ENCODE data around the gene SH3D21.

The SH3D21 gene

GRCh38 chr1:36330940-36331339 is 24.8 kb downstream of the SH3D21 start:
- DNase-seq (ENCODE audit: low spot score), result no peak

GRCh38 chr1:36337830-36338229 is 31.7 kb downstream of the SH3D21 start:
- no peak for DNase-seq (ENCODE audit: low spot score)

DNA sequence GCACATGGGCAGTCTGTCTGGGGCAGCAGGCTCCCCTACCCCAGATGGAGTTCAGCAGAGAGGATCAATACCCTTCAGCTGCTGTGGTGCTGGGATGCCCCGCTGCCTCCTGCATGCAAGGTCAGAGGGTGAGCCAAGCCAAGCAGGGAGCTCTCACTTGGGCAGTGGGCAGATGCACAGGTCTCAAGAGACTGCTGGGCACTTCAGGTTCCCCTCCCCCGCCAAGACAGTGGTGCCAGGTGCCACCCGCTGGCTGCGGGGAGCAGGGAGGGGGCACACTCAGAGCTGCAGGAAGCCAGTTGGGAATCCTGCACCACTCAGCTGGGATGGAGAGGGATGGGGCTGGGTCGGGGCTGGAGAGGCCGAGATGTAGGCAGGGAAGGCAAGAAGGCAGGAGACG is 33.0 kb downstream of the SH3D21 start:
- no peak for DNase-seq (ENCODE audit: low spot score)

DNA sequence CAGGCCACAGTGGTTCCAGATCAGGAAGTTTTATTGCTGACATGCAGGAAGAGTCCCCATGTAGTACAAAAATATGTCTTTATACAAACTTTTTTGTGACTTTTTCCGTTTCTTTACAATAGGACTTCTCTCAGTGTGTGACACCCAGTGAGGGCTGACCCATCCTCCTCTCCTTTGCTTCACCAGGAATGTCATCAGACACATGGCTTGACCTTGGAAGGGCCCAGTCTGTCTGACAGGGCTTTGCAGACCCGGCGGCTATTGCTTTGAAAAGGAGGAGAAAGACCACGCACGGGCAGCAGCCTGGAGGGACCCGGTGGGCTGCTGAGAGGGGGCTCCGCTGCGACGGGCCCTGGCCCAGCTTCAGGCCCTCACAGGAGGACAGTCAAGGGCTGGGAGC is 33.4 kb downstream of the SH3D21 start:
- no peak for DNase-seq (ENCODE audit: low spot score)

- DNase-seq (ENCODE audit: low spot score), result no peak
Measured at GRCh38 chr1:36341626-36342320, 35.6 kb downstream of the SH3D21 start.

DNA sequence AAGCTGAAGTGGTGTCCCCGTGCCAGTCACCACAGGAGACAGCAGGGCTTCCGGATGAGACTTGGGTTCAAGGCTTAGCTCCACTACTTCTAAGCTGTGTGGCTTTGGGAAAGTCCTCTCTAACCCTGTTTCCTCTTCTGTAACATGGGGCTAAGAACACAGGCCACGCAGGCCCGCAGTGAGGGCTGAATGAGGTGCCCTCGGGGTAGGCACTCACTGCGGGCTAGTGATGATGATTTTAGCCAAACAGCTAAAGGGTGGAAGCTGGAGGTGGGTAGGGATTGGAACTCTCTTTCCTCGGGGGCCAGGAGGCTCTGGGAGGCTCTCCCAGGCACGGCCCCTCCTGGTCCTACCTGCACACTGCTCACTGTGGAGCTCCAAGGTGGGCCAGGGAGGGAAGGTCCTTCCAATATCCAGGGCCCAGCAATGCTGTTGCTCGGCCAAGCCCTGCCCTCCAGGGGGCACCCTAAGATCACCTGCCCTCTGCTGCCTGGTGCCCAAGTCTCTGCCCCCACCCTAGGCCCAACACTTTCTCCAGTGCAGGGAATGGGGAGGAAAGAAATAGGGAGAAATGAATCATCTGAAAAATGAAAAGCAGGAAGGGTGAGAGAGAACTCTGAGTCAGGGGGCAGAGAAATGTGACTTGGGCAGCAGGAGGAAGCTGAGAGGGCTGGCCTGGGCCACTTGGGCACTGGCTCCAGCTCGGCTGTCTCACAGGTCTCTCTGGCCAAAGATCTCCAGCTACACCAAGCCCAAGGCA is 36.4 kb downstream of the SH3D21 start:
- DNase-seq (ENCODE audit: low spot score), result peak; percentile 72

DNA sequence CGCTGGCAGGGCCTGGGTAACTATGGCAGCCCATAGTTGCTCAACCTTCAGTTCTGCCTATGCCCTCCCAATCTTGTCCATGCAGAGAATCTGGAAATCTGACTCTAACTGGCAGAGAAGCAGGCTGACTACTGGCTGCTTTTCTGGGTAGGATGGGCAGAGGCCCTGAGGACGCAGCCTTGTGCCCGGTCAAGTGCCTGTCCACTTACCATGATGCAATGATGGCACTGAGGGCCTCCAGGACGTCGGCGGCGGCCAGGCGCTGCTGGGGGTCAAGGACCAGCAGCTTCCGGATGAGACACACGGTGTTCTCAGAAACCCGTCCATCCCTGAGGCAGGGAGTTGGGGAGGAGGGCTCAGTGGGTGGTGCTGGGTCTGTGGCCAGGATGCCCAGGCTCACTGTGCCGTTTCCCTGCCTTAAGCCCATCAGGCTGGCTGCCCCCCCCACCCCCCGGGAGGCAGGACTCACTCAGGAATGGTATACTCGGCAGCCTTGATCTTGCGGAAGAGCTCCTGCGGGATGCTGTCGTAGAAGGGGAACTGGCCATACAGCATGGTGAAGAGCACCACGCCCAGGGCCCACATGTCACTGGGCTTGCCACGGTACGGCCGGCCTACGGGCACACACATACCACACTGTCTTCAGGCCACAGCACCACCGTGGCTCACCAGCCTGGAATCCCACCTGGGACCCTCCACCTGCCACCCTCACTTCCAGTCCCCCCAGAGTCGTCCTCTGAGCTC is 37.7 kb downstream of the SH3D21 start:
- no peak for DNase-seq (ENCODE audit: low spot score)

DNA sequence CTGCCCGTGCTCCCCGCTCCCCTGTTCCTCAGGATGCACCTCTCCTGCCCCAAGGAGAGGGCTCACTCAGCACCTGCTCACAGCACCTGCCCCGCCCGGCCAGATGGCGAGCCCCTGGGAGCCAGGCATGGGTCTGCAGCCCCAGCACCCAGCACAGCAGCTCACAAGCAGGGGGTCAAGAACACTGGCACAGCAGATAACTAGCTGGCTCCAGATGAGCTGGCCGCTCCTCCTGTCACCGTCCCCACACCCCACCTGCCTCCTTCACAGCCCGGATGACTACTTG is 38.2 kb downstream of the SH3D21 start:
- no peak for DNase-seq (ENCODE audit: low spot score)

- no peak for DNase-seq (ENCODE audit: low spot score)
Measured at GRCh38 chr1:36345353-36345752, 39.2 kb downstream of the SH3D21 start.

DNA sequence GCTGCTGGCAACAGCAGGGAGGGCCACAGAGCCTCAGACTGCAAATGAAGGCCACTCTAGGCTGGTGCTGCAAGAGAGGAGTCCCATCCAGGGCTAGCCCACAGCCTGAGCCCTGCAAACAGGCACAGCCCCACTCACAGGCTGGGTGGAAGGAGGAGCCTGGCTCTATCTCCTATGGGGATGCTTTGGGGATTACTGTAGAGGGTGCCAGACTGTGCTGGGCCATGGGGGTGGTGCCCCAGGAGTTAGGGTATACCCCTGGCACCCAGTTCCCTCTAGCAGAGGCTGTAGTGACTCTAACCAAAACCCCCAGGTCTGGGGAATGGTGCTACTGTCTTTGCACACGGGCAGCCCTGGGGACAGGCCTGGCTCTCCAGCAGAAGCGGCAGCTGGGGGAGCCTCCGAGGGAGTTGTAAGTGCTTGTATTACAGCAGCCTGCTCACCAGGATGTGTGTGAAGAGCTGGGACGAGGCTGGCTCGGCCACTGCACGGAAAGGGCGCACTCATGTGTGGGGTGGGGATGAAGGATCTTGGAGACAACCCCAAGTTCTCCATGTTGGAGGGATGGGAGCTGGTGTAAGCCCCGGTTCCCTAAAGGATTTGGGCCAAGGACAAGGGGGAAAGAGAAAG is 40.7 kb downstream of the SH3D21 start:
- no peak for DNase-seq (ENCODE audit: low spot score)

DNA sequence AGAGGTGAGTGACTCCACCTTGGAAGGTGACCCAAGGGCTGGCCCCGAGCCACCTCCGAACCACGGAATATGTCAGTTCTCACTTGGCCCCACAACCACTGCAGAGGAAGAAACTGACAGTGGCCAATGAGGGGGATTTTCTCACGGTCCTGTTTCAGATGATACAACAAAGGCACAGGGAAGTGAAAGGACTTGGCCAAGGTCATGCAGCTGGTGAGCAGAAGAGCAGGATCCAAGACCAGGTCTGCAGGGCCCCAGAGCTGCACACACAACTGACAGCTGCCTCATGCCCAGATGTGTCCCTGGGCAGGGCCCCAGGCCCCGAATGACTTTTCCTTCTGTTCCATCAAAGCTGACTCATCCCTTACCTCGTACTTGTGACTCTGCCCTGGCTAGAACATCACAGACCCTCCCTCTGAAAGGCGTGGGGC is 43.1 kb downstream of the SH3D21 start:
- no peak for DNase-seq (ENCODE audit: low spot score)

DNA sequence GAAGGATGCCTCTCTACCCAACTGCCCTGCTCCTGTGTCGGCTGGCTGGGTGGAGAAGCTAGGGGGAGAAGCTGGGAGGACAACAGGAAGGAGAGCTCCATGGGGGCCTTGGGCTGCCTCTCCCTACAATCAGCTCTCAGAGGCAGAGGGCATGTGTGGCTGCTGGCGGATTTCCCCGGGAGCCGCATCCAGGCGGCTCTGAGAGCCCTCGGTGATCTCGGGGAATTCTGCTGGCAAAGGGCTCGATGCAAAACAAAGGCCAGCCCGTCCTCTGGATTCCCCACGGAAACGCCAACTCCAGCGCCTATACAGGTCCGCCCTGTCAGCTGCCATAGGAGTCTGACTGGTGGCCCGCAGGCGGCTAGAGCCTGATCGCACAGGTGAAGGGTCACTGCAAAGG is 43.7 kb downstream of the SH3D21 start:
- no peak for DNase-seq (ENCODE audit: low spot score)

GRCh38 chr1:36350659-36351226 is 44.6 kb downstream of the SH3D21 start:
- no peak for DNase-seq (ENCODE audit: low spot score)

GRCh38 chr1:36351227-36351977 is 45.2 kb downstream of the SH3D21 start:
- DNase-seq (ENCODE audit: low spot score), result no peak

DNA sequence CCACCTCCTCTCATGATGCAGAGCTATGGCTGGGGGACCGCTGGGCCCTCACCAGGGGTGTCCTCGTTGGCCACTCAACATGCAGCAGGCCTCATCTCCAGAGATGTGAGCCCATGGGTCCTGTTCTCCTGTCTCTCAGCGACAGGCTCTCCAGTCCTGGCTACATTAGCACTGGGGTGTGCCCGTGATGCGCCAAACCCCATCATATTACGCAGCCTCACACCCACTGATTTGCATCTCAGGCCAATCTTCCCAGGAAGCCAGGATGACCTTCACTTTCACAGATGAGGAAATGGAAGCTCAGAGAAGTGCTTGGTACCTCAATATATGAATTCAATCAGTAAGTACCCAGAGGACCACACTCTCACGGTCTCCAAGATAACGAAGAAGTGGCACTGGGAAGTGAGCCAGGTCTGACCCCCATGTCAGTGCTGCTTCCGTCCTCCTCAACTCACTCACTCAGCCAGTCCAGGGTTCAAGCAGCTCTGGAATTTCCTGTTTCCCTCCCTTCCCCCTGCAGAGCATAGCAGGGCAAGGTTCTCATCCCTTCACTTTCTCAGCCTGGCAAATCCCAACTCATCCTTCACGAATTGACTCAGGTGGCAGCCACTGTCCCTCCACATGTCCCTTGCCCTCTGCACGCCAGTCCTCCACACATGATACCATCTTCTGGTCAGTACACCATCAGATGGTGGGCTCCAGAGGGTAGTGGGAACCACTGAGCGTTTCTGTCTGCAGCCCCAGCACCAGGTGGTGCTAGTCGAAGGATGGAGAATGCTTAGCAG is 46.1 kb downstream of the SH3D21 start:
- no peak for DNase-seq (ENCODE audit: low spot score)

DNA sequence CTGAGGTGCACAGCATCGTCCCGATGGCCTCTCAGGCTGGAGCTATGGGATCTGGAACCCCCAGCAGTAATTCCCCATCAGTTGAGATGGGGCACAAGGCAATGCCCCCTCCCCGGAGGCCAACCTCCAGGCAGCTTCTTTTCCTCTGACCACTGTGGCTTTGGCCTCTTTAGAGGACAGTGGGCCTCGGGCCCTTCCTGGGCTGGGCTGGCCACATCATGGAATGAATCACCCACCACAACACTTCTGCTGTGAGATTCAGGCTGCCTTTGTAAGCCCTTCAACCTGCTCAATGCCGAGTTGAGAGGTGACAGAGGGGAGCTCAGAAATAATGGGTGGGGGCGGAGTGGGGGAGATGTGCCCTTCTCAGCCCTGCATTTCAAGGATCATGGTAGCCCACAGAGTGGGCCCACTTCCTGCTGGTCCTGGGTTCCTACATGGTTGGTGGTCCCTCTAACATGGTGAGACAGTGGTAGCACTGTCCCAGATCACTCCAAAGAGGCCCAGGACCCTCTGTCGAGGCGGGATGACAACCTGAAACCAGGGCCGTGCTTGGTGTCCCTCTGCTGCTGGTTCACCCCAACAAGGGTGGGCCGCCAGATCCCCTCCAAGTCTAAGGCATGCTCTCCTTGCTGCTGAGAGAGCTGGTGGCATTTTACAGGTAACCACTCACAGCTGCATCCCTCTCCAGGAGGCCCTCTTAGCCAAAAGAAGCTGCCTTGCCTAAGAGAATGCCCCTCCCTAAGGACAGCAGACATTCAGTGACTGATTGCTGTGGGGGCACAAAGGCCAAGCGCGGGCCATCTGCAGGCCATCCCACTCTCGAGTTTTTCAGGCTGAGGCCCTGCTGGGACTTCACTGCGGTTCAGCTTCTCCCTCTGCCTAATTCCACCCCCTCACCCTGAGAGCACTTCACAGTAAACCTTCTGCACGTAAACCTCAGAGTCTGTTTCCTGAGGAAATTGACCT is 47.0 kb downstream of the SH3D21 start:
- no peak for DNase-seq (ENCODE audit: low spot score)

- DNase-seq (ENCODE audit: low spot score), result no peak
Measured at GRCh38 chr1:36354486-36354885, 48.3 kb downstream of the SH3D21 start.

DNA sequence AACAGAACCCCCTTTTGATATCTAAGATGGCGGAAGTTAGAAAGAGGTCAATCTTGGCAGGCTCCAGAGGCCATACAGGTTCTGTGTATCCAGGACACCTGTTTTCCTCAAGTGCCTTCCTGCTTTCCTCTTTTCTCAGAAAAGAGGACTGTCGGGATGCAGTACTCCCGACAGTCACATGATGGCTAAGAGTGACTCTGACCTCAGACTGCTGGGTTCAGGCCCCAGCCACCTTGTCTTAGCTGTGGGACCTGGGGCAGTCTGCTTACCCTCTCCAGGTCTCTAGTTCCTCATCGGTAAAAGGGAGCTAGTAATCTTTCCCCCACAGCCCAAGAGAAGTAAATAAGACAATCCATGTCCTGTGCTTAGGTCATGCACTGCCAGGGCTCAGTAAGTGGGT is 49.6 kb downstream of the SH3D21 start:
- no peak for DNase-seq (ENCODE audit: low spot score)

DNA sequence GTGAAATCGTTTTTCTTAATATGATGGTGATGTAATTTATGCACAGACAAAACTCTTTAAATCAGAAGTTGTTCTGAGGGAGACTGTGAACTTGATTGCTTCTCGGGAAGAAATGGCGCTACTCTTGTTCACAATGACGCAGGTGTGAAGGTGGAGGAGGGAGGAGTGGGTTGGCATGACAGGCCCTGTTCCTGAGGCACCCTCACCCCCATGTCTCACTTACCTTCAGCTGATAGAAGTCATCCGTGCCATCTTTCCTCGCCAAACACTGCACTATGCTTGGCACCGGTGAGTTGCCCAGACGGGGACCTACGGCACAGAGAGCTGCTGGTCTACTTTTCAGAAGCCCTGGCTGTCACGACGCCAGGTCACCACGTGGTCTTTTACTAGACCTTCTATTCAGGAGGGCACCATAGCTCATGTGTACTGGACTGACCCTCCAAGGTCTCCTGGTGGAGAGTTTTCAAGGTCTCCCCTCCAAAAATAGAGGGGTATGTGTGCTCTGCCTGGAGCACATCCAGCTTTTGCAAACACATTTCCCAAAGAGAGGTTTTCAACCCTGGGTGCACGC is 52.4 kb downstream of the SH3D21 start:
- no peak for DNase-seq (ENCODE audit: low spot score)

All from hematopoietic multipotent progenitor cell treated with erythropoietin and hydrocortisone succinate and interleukin-3 and kit ligand, for 15 days (in vitro differentiated cells).